GM23248 (cell line): ENCODE data around the gene NEB.

ENCODE experiments used
- EZH2 ChIP-seq: fragments of 200-600 bp; sonication (generic); IDR thresholded peaks from 2 replicates; pipeline ENCODE4 v1.6.1; 2018; ENCODE audit warnings: antibody characterized with exemption, mild to moderate bottlenecking; ENCODE audit not compliant: insufficient read depth, poor library complexity, severe bottlenecking
- EZH2phosphoT487 ChIP-seq: fragments of 200-600 bp; sonication (generic); IDR thresholded peaks from 2 replicates; pipeline ENCODE4 v1.6.1; 2018; ENCODE audit warnings: antibody characterized with exemption, moderate library complexity, mild to moderate bottlenecking, low read depth; ENCODE audit not compliant: insufficient read depth

DNA sequence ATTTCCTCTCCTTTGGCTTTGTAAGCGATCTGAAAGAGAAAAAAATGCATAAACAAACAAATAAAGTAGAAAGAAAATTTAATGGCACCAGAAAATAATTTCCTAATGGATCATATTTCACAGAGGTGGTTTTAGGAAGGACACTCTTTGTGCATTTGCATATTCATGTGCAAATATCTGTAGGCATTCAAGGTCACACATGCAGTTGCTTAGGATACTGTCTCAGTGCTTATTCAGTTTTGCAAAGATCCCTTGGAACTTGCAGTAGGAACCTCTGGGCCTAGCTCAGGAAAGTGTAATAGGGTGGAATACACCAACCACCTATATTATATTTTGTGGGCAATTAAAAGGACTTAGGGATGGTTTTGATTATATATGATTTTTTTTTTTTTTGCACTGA is 54.3 kb downstream of the NEB start:
- no peak for TF ChIP-seq EZH2
- TF ChIP-seq EZH2phosphoT487: no peak
